ENCODE results near the gene TSN. TPM values are rescaled to one million over a fixed set of nuclear protein-coding genes. Genes with fewer than 3 reads are reported as not detected.

The TSN gene
- total and polyA plus RNA-seq, 2 donors (not counting 1 experiment from before 2014, with no cell fraction given): 40.0 to 50.4 TPM

DNA sequence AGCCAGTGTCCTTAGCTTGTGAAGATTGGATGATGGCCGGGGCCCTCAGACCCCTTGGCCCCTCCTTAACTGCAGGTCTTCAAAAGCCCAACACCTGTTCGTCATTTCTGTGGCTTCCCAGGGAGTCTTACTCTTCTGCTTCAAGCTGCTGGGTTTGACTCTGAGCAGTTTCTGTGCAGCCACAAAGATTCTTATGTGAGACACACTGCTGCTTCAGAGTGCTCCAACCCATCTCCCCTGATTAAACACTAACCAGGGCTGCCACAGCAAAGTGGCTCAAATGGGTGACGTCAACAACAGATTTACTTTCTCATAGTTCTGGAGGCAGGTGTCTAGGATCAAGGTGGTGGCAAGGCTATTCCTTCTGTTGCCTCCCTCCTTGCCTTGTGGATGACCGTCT is 40.8 kb downstream of the TSN start:
- Histone ChIP-seq H3K4me3 (replicated peaks in 1 of 4; ENCODE audit: control extremely low read depth in 1 of 4, insufficient read depth in 1 of 4, low read depth in 3 of 4, low read length in 4 of 4) (no peak overlapping the region), H3K4me1 (ENCODE audit: control insufficient read depth, extremely low read depth, insufficient read depth, low read length) (no peaks in the 10 kb centered on the region), H3K9ac (ENCODE audit: insufficient read depth, low read length) (no peak overlapping the region), H3K79me2 (ENCODE audit: control insufficient read depth, insufficient read depth, low read length) (no peaks in the 10 kb centered on the region), H3K27me3 (ENCODE audit: control insufficient read depth, insufficient read depth, low read length) (peaks cover 5% of the 10 kb centered on the region), H3K27ac (ENCODE audit: insufficient read depth, low read length) (no peak overlapping the region), H3K9me3 (ENCODE audit: control insufficient read depth, insufficient read depth, low read depth, low read length) (no peaks in the 10 kb centered on the region), H3K36me3 (ENCODE audit: control insufficient read depth, insufficient read depth, low read length) (no peaks in the 10 kb centered on the region), H2AFZ (ENCODE audit: low read length) (no peak overlapping the region), H3K4me2 (ENCODE audit: extremely low read depth, insufficient read depth, low read length) (no peak overlapping the region), H4K20me1 (ENCODE audit: control insufficient read depth, extremely low read depth, insufficient read depth, low read length) (no peaks in the 10 kb centered on the region)
- TF ChIP-seq, protein P1, sequence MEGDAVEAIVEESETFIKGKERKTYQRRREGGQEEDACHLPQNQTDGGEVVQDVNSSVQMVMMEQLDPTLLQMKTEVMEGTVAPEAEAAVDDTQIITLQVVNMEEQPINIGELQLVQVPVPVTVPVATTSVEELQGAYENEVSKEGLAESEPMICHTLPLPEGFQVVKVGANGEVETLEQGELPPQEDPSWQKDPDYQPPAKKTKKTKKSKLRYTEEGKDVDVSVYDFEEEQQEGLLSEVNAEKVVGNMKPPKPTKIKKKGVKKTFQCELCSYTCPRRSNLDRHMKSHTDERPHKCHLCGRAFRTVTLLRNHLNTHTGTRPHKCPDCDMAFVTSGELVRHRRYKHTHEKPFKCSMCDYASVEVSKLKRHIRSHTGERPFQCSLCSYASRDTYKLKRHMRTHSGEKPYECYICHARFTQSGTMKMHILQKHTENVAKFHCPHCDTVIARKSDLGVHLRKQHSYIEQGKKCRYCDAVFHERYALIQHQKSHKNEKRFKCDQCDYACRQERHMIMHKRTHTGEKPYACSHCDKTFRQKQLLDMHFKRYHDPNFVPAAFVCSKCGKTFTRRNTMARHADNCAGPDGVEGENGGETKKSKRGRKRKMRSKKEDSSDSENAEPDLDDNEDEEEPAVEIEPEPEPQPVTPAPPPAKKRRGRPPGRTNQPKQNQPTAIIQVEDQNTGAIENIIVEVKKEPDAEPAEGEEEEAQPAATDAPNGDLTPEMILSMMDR (conservative IDR thresholded peaks at IDR 0.05 in 1 of 2, IDR thresholded peaks at IDR 0.05 in 1 of 2; ENCODE audit: low read depth in 1 of 2, low read length in 2 of 2): no peak
- TF ChIP-seq EZH2 (IDR thresholded peaks at IDR 0.05; ENCODE audit: low read length, missing control alignments): no peak
- DNase-seq (ENCODE audit: low read depth in 2 of 2): no peak

GRCh38 chr2:121798617-121799016 is 43.2 kb downstream of the TSN start:
- no peaks in the 10 kb centered on the region for H3K4me1 ChIP-seq (ENCODE audit: control insufficient read depth, extremely low read depth, insufficient read depth, low read length)
- peaks cover 5% of the 10 kb centered on the region for H3K27me3 ChIP-seq (ENCODE audit: control insufficient read depth, insufficient read depth, low read length)
- TF ChIP-seq EZH2 (IDR thresholded peaks at IDR 0.05; ENCODE audit: low read length, missing control alignments): no peak
- TF ChIP-seq, protein P1 (conservative IDR thresholded peaks at IDR 0.05 in 1 of 2, IDR thresholded peaks at IDR 0.05 in 1 of 2; ENCODE audit: low read depth in 1 of 2, low read length in 2 of 2): no peak
- H3K79me2 ChIP-seq (ENCODE audit: control insufficient read depth, insufficient read depth, low read length): no peaks in the 10 kb centered on the region
- no peak for DNase-seq (ENCODE audit: low read depth in 2 of 2)
- H4K20me1 ChIP-seq (ENCODE audit: control insufficient read depth, extremely low read depth, insufficient read depth, low read length): no peaks in the 10 kb centered on the region
- H3K36me3 ChIP-seq (ENCODE audit: control insufficient read depth, insufficient read depth, low read length): no peaks in the 10 kb centered on the region
- H3K4me2 ChIP-seq (ENCODE audit: extremely low read depth, insufficient read depth, low read length): no peak overlapping the region
- no peak overlapping the region for H3K27ac ChIP-seq (ENCODE audit: insufficient read depth, low read length)
- no peak overlapping the region for H3K4me3 ChIP-seq (replicated peaks in 1 of 4; ENCODE audit: control extremely low read depth in 1 of 4, insufficient read depth in 1 of 4, low read depth in 3 of 4, low read length in 4 of 4)
- no peak overlapping the region for H3K9ac ChIP-seq (ENCODE audit: insufficient read depth, low read length)
- H2AFZ ChIP-seq (ENCODE audit: low read length): no peak overlapping the region
- no peaks in the 10 kb centered on the region for H3K9me3 ChIP-seq (ENCODE audit: control insufficient read depth, insufficient read depth, low read depth, low read length)

- peaks cover 5% of the 10 kb centered on the region for H3K27me3 ChIP-seq (ENCODE audit: control insufficient read depth, insufficient read depth, low read length)
- DNase-seq (ENCODE audit: low read depth in 2 of 2): no peak
- H4K20me1 ChIP-seq (ENCODE audit: control insufficient read depth, extremely low read depth, insufficient read depth, low read length): no peaks in the 10 kb centered on the region
- no peaks in the 10 kb centered on the region for H3K4me1 ChIP-seq (ENCODE audit: control insufficient read depth, extremely low read depth, insufficient read depth, low read length)
- H3K36me3 ChIP-seq (ENCODE audit: control insufficient read depth, insufficient read depth, low read length): no peaks in the 10 kb centered on the region
- no peaks in the 10 kb centered on the region for H3K79me2 ChIP-seq (ENCODE audit: control insufficient read depth, insufficient read depth, low read length)
- no peak overlapping the region for H3K4me3 ChIP-seq (replicated peaks in 1 of 4; ENCODE audit: control extremely low read depth in 1 of 4, insufficient read depth in 1 of 4, low read depth in 3 of 4, low read length in 4 of 4)
- H2AFZ ChIP-seq (ENCODE audit: low read length): no peak overlapping the region
- H3K4me2 ChIP-seq (ENCODE audit: extremely low read depth, insufficient read depth, low read length): no peak overlapping the region
- no peaks in the 10 kb centered on the region for H3K9me3 ChIP-seq (ENCODE audit: control insufficient read depth, insufficient read depth, low read depth, low read length)
- no peak overlapping the region for H3K27ac ChIP-seq (ENCODE audit: insufficient read depth, low read length)
- H3K9ac ChIP-seq (ENCODE audit: insufficient read depth, low read length): no peak overlapping the region
- TF ChIP-seq EZH2 (IDR thresholded peaks at IDR 0.05; ENCODE audit: low read length, missing control alignments): no peak
- TF ChIP-seq, protein P1 (conservative IDR thresholded peaks at IDR 0.05 in 1 of 2, IDR thresholded peaks at IDR 0.05 in 1 of 2; ENCODE audit: low read depth in 1 of 2, low read length in 2 of 2): no peak
Measured at GRCh38 chr2:121801916-121802315, 46.5 kb downstream of the TSN start.
